C4-2B (cell line): ENCODE results near the gene EXPH5.
A peak's percentile ranks its signal among the peaks of the same experiment; 100 is the strongest.

Experiments used
- CTCF ChIP-seq: fragments of 450-650 bp; conservative IDR thresholded peaks from 2 replicates; pipeline ENCODE4 v1.5.1; 2017; ENCODE audit warnings: mild to moderate bottlenecking
- ZFX ChIP-seq: fragments of 450-650 bp; IDR thresholded peaks from 2 replicates; pipeline ENCODE4 v1.6.1; 2017

DNA sequence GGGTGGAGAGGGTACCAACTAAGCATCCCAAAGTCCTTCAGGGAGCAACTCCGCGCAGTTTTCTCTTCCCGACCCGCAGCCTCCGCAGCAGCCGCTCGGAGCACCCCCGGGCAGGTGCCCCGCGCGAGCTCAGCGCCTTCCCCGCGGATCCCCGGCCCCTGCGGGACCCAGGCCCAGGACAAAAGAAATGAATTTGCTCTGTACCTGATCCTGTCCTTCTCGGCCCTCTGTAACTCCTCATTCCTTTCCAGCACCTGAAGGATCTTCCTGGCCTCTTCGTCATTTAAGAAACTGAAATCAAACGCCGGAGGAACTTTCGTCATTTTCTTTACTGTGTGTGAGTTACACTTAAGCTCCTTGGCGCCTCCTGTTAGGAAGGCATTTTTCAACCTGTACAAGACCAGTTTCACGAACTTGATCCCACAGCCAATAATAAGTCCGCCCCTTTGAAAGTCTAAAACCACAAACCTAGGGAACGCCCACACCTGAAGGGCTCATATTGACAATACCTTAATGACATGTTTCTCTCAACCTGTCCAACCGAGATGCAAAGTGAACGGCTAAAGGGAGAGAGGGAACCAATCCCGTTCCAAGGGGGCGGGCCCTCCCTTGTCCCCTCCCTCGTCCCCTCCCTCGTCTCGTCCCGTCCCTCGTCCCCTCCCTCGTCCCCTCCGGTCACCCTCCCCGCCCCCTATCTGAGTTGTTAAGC, at the start of gene EXPH5:
- TF ChIP-seq CTCF (peak; percentile 20), ZFX (peak; percentile 51)
